GM23248 (cell line): ENCODE results near the gene CST7. TPM values are rescaled to one million over a fixed set of nuclear protein-coding genes. Genes with fewer than 3 reads are reported as not detected.
A peak's percentile ranks its signal among the peaks of the same experiment; 100 is the strongest.

Experiments
- DNase-seq: peaks from one replicate; pipeline ENCODE4 v3.0.0-alpha.2; 2015
- H2AFZ ChIP-seq: fragments of 200-600 bp; sonication (generic); 2 replicates; pipeline ENCODE4 v1.6.1; 2016; ENCODE audit warnings: antibody characterized with exemption
- H3F3A ChIP-seq: fragments of 200-600 bp; sonication (generic); 2 replicates; pipeline ENCODE4 v1.6.1; 2016; ENCODE audit warnings: mild to moderate bottlenecking, antibody characterized with exemption, mixed run types; ENCODE audit not compliant: insufficient read depth
- H3K27ac ChIP-seq: fragments of 200-600 bp; sonication (generic); 2 replicates; pipeline ENCODE4 v1.5.1; 2016; ENCODE audit warnings: mild to moderate bottlenecking
- H3K27me3 ChIP-seq: fragments of 200-600 bp; sonication (generic); replicated peaks from 2 replicates; pipeline ENCODE4 v1.6.1; 2016; ENCODE audit warnings: mild to moderate bottlenecking; ENCODE audit not compliant: insufficient read depth
- H3K36me3 ChIP-seq: fragments of 200-600 bp; sonication (generic); 2 replicates; pipeline ENCODE4 v1.6.1; 2016; ENCODE audit warnings: low read depth, mild to moderate bottlenecking
- H3K4me1 ChIP-seq: fragments of 200-600 bp; sonication (generic); 2 replicates; pipeline ENCODE4 v1.6.1; 2016; ENCODE audit warnings: mild to moderate bottlenecking; ENCODE audit not compliant: insufficient read depth
- H3K4me2 ChIP-seq: fragments of 200-600 bp; sonication (generic); one replicate; pipeline ENCODE4 v1.6.1; 2016; ENCODE audit warnings: mild to moderate bottlenecking; ENCODE audit not compliant: unreplicated experiment
- H3K4me3 ChIP-seq: fragments of 200-600 bp; sonication (generic); 2 replicates; pipeline ENCODE4 v1.5.1; 2016; ENCODE audit warnings: mild to moderate bottlenecking
- H3K79me2 ChIP-seq: fragments of 200-600 bp; sonication (generic); 2 replicates; pipeline ENCODE4 v1.6.1; 2016; ENCODE audit warnings: mild to moderate bottlenecking; ENCODE audit not compliant: insufficient read depth
- H3K9ac ChIP-seq: fragments of 200-600 bp; sonication (generic); 2 replicates; pipeline ENCODE4 v1.6.1; 2016; ENCODE audit warnings: mild to moderate bottlenecking
- H3K9me2 ChIP-seq: fragments of 200-600 bp; sonication (generic); 2 replicates; pipeline ENCODE4 v1.6.1; 2016; ENCODE audit warnings: mixed run types, mild to moderate bottlenecking, moderate library complexity; ENCODE audit not compliant: insufficient read depth
- H3K9me3 ChIP-seq: fragments of 200-600 bp; sonication (generic); one replicate; pipeline ENCODE4 v1.6.1; 2017; ENCODE audit warnings: low read depth
- H4K20me1 ChIP-seq: fragments of 200-600 bp; sonication (generic); 2 replicates; pipeline ENCODE4 v1.6.0; 2016; ENCODE audit not compliant: insufficient read depth
- EZH2 ChIP-seq: fragments of 200-600 bp; sonication (generic); IDR thresholded peaks from 2 replicates; pipeline ENCODE4 v1.6.1; 2018; ENCODE audit warnings: antibody characterized with exemption, mild to moderate bottlenecking; ENCODE audit not compliant: insufficient read depth, poor library complexity, severe bottlenecking
- EZH2phosphoT487 ChIP-seq: fragments of 200-600 bp; sonication (generic); IDR thresholded peaks from 2 replicates; pipeline ENCODE4 v1.6.1; 2018; ENCODE audit warnings: antibody characterized with exemption, moderate library complexity, mild to moderate bottlenecking, low read depth; ENCODE audit not compliant: insufficient read depth
- WGBS, 2 experiments: methylation state at CpG; one replicate each; pipeline ENCODE4 v1.1.6; 2015 to 2017; ENCODE audit warnings: low lambda C conversion rate in 2 of 2, low coverage in 1 of 2; ENCODE audit errors: missing lambda C conversion rate in 2 of 2; 5-methylcytosine and 5-hydroxymethylcytosine counted together
- in situ Hi-C: fragments of 300-500 bp; cut with MboI; formaldehyde crosslinking; loops from 2 replicates; pipeline ENCODE4 v1.15.0; 2020
- polyA plus RNA-seq: library from polyadenylated mRNA; unstranded; fragments of >200 nt; fragmentation: Nextera tagmentation; extraction: Ambion mirVana; gene quantifications from 2 replicates; pipeline ENCODE4 v1.2.1, GENCODE V29; 2016
- total RNA-seq: library from RNA; depleted of rRNA; stranded (reverse); fragments of >200 nt; shearing (Covaris generic); gene quantifications from 2 replicates; pipeline ENCODE4 v1.2.3, GENCODE V29; 2014

The CST7 gene
- total and polyA plus RNA-seq, 2 experiments from 2014 or later, result not detected

- no peak overlapping the region for H2AFZ ChIP-seq
- H3K9me2 ChIP-seq, result no peaks in the 10 kb centered on the region
- H3K9ac ChIP-seq, result no peak overlapping the region
- H3K27ac ChIP-seq, result no peak overlapping the region
- H3K27me3 ChIP-seq, result no peaks in the 10 kb centered on the region
- TF ChIP-seq EZH2, result no peak
- H3K79me2 ChIP-seq, result no peaks in the 10 kb centered on the region
- H3K36me3 ChIP-seq, result no peaks in the 10 kb centered on the region
- no peaks in the 10 kb centered on the region for H3K9me3 ChIP-seq
- WGBS, 2 experiments, result 79 to 86% methylated on average over 1 of the region's 1 CpG
- H4K20me1 ChIP-seq, result no peaks in the 10 kb centered on the region
- peaks cover 8% of the 10 kb centered on the region for H3F3A ChIP-seq
- no peak overlapping the region for H3K4me2 ChIP-seq
- no peak for DNase-seq
- H3K4me1 ChIP-seq, result peaks cover 10% of the 10 kb centered on the region
- in situ Hi-C loops, result loop anchor here (25.0 kb wide), 1 partner anchor 684 kb away; the partner anchor contains the start of gene ZNF337
- no peak overlapping the region for H3K4me3 ChIP-seq
These were observed 53.9 kb downstream of the CST7 start for GRCh38 chr20:25003002-25003401.

GRCh38 chr20:25005220-25005619, 56.2 kb downstream of the CST7 start:
- no peak overlapping the region for H2AFZ ChIP-seq
- no peak overlapping the region for H3K9ac ChIP-seq
- H3K27me3 ChIP-seq, result no peaks in the 10 kb centered on the region
- peaks cover 5% of the 10 kb centered on the region for H3F3A ChIP-seq
- no peaks in the 10 kb centered on the region for H3K36me3 ChIP-seq
- TF ChIP-seq EZH2phosphoT487, result no peak
- TF ChIP-seq EZH2, result no peak
- DNase-seq, result peak; percentile 31
- no peak overlapping the region for H3K4me3 ChIP-seq
- peaks cover 5% of the 10 kb centered on the region for H3K4me1 ChIP-seq
- no peak overlapping the region for H3K27ac ChIP-seq
- no peaks in the 10 kb centered on the region for H4K20me1 ChIP-seq
- no peaks in the 10 kb centered on the region for H3K9me2 ChIP-seq
- no peak overlapping the region for H3K4me2 ChIP-seq
- H3K79me2 ChIP-seq, result no peaks in the 10 kb centered on the region
- 48 to 55% methylated on average over 2 of the region's 2 CpGs for WGBS, 2 experiments
- H3K9me3 ChIP-seq, result no peaks in the 10 kb centered on the region
- in situ Hi-C loops, result loop anchor here (25.0 kb wide), 1 partner anchor 682 kb away; the partner anchor contains the start of gene ZNF337

GRCh38 chr20:25005661-25006060, 56.6 kb downstream of the CST7 start:
- Histone ChIP-seq H4K20me1 (no peaks in the 10 kb centered on the region), H3K79me2 (no peaks in the 10 kb centered on the region), H3K27me3 (no peaks in the 10 kb centered on the region), H3K4me3 (no peak overlapping the region), H3K36me3 (no peaks in the 10 kb centered on the region), H2AFZ (no peak overlapping the region), H3K4me2 (no peak overlapping the region), H3F3A (peaks cover 5% of the 10 kb centered on the region; the same call in 1 of the 2 replicates), H3K27ac (no peak overlapping the region), H3K9ac (no peak overlapping the region), H3K4me1 (peaks cover 4% of the 10 kb centered on the region), H3K9me2 (no peaks in the 10 kb centered on the region), H3K9me3 (no peaks in the 10 kb centered on the region)
- 88% methylated on average over 8 of the region's 8 CpGs for WGBS, 2 experiments
- TF ChIP-seq EZH2 (no peak), EZH2phosphoT487 (no peak)
- no peak for DNase-seq
- in situ Hi-C loops, result loop anchor here (25.0 kb wide), 1 partner anchor 682 kb away; the partner anchor contains the start of gene ZNF337

GRCh38 chr20:25006431-25007167, 57.5 kb downstream of the CST7 start:
- Histone ChIP-seq H3K27ac (no peak overlapping the region), H2AFZ (no peak overlapping the region), H3K79me2 (no peaks in the 10 kb centered on the region), H3F3A (no peaks in the 10 kb centered on the region), H3K9me3 (no peaks in the 10 kb centered on the region), H3K9me2 (no peaks in the 10 kb centered on the region), H3K4me2 (no peak overlapping the region), H4K20me1 (no peaks in the 10 kb centered on the region), H3K9ac (no peak overlapping the region), H3K4me3 (no peak overlapping the region), H3K27me3 (no peaks in the 10 kb centered on the region), H3K4me1 (no peaks in the 10 kb centered on the region), H3K36me3 (no peaks in the 10 kb centered on the region)
- TF ChIP-seq EZH2phosphoT487 (no peak), EZH2 (no peak)
- in situ Hi-C loops, result loop anchor here (25.0 kb wide), 1 partner anchor 681 kb away; the partner anchor contains the start of gene ZNF337
- 81% methylated on average over 12 of the region's 12 CpGs for WGBS, 2 experiments
- DNase-seq, result no peak
